Naive thymus-derived CD4-positive, alpha-beta T cell (primary cell): Measurements from ENCODE around the gene NR6A1. TPM values are rescaled to one million over a fixed set of nuclear protein-coding genes. Genes with fewer than 3 reads are reported as not detected.
"Not testable (repeated sequence)": the region's sequence is repeated elsewhere in the genome, so short reads cannot be mapped to it uniquely, and the experiment has no call there.

Experiments used
- ATAC-seq: fragments of 150-1000 bp; cut with Tn5 transposase; 2 replicates; pipeline ENCODE4 v1.10.0; 2021; ENCODE audit warnings: mild to moderate bottlenecking, moderate library complexity
- CTCF ChIA-PET: fragments of 350-600 bp; sonication (Branson Sonifier 250); formaldehyde crosslinking; loops from one replicate; lab custom pipeline; 2021; ENCODE audit warnings: antibody characterized with exemption; lab: Charles Lee
- POLR2A ChIA-PET: fragments of 350-600 bp; sonication (Branson Sonifier 250); formaldehyde crosslinking; loops from one replicate; lab custom pipeline; 2021; ENCODE audit warnings: antibody characterized with exemption, inconsistent platforms; lab: Charles Lee
- DNase-seq, 9 donors: peaks; one replicate each; pipeline versions ENCODE4 v3.0.0 to v3.0.0-alpha.2; 2020 to 2022; ENCODE audit warnings: mixed read lengths in 1 of 9
- H3K27ac ChIP-seq: one replicate; pipeline ENCODE4 v1.7.0; 2013; ENCODE audit warnings: mild to moderate bottlenecking, low read depth, low read length, moderate library complexity
- H3K27me3 ChIP-seq, 2 donors: one replicate each; pipeline ENCODE4 v1.7.0; 2013; ENCODE audit warnings: low read length in 2 of 2, mild to moderate bottlenecking in 2 of 2, moderate library complexity in 2 of 2; ENCODE audit not compliant: control insufficient read depth in 2 of 2, insufficient read depth in 2 of 2
- H3K36me3 ChIP-seq, 3 experiments: 1 replicate in 2 of 3; 2 replicates in 1 of 3; pipeline ENCODE4 v1.7.0; 2013; ENCODE audit warnings: low read length in 3 of 3, mild to moderate bottlenecking in 3 of 3, moderate library complexity in 1 of 3; ENCODE audit not compliant: insufficient read depth in 3 of 3, control insufficient read depth in 2 of 3
- H3K4me1 ChIP-seq, 2 donors: one replicate each; pipeline ENCODE4 v1.7.0; 2013; ENCODE audit warnings: low read length in 2 of 2, mild to moderate bottlenecking in 2 of 2, moderate library complexity in 1 of 2; ENCODE audit not compliant: control insufficient read depth in 2 of 2, insufficient read depth in 2 of 2
- H3K4me3 ChIP-seq: 2 replicates; pipeline ENCODE4 v1.7.0; 2013; ENCODE audit warnings: mild to moderate bottlenecking, low read length
- H3K9me3 ChIP-seq, 3 experiments: 1 replicate in 2 of 3; 2 replicates in 1 of 3; pipeline ENCODE4 v1.7.0; 2013; ENCODE audit warnings: low read length in 3 of 3; ENCODE audit not compliant: control insufficient read depth in 2 of 3
- H3K27ac Mint-ChIP-seq, 9 donors: one replicate each; pipeline ENCODE4 v1.8.0; 2020 to 2022; ENCODE audit warnings: mixed read lengths in 9 of 9, mild to moderate bottlenecking in 8 of 9, moderate library complexity in 5 of 9, inconsistent platforms in 2 of 9
- H3K27me3 Mint-ChIP-seq, 5 donors: one replicate each; pipeline ENCODE4 v1.8.0; 2021 to 2022; ENCODE audit warnings: mixed read lengths in 5 of 5, mild to moderate bottlenecking in 1 of 5
- H3K36me3 Mint-ChIP-seq, 5 donors: one replicate each; pipeline ENCODE4 v1.8.0; 2020 to 2022; ENCODE audit warnings: mixed read lengths in 5 of 5, mild to moderate bottlenecking in 3 of 5, inconsistent platforms in 1 of 5
- H3K4me1 Mint-ChIP-seq, 7 donors: one replicate each; pipeline ENCODE4 v1.8.0; 2020 to 2022; ENCODE audit warnings: mixed read lengths in 7 of 7, mild to moderate bottlenecking in 3 of 7, inconsistent platforms in 1 of 7
- H3K4me3 Mint-ChIP-seq, 10 donors: one replicate each; pipeline ENCODE4 v1.8.0; 2020 to 2022; ENCODE audit warnings: mild to moderate bottlenecking in 10 of 10, mixed read lengths in 10 of 10, moderate library complexity in 6 of 10, inconsistent platforms in 2 of 10
- H3K9me3 Mint-ChIP-seq, 11 donors: one replicate each; pipeline ENCODE4 v1.8.0; 2020 to 2022; ENCODE audit warnings: mixed read lengths in 11 of 11, mild to moderate bottlenecking in 4 of 11, inconsistent platforms in 1 of 11, moderate library complexity in 1 of 11
- intact Hi-C, 2 donors: fragments of 100-400 bp; cut with micrococcal nuclease; formaldehyde crosslinking; loops; one replicate each; pipeline ENCODE4 v1.15.1; 2023
- polyA plus RNA-seq, 2 donors: library from polyadenylated mRNA; unstranded; fragments of 300-500 nt; fragmentation: Illumina TruSeq; gene quantifications; one replicate each; pipeline ENCODE4 v1.2.3, GENCODE V29; 2021
- total RNA-seq, 6 experiments: library from RNA in 5 of 6; stranded (reverse) in 5 of 6; gene quantifications; 1 replicate in 5 of 6; 2 replicates in 1 of 6; pipeline ENCODE4 v1.2.3 and lab custom pipeline; 2021 to 2026

Gene NR6A1
- total and polyA plus RNA-seq, 7 experiments from 2014 or later = 0.21 to 0.78 (median 0.51) TPM; not detected in 4

- no peak overlapping the region for H3K27ac Mint-ChIP-seq
- no peak overlapping the region for H3K4me3 Mint-ChIP-seq
- POLR2A ChIA-PET = interaction anchor here (0.5 kb wide), 1 partner anchor 34 kb away, joined by 3 read pairs; no protein-coding TSS in a partner anchor
- no peaks in the 10 kb centered on the region for H3K36me3 Mint-ChIP-seq
- H3K27me3 ChIP-seq = peaks cover 0 to 3% of the 10 kb centered on the region in 2 donors
- no peaks in the 10 kb centered on the region for H3K36me3 ChIP-seq
- CTCF ChIA-PET = interaction anchor here (0.6 to 7.8 kb wide), 16 partner anchors 9 to 237 kb away, joined by 3 to 78 read pairs (median 4); partner anchors contain the start of gene WDR38
- H3K4me3 ChIP-seq = no peak overlapping the region
- peaks cover 5 to 21% (median 18%) of the 10 kb centered on the region in 5 donors for H3K27me3 Mint-ChIP-seq
- H3K9me3 Mint-ChIP-seq = peaks cover 0 to 3% (median 0%) of the 10 kb centered on the region in 11 donors
- no peak for DNase-seq
- intact Hi-C loops = loop anchor here (1.0 to 10.0 kb wide), 7 partner anchors 42 to 758 kb away; partner anchors contain the start of gene WDR38 (in 2 of the 2)
- H3K4me1 Mint-ChIP-seq = peaks cover 0 to 7% (median 0%) of the 10 kb centered on the region in 7 donors
- no peaks in the 10 kb centered on the region for H3K4me1 ChIP-seq
- no peaks in the 10 kb centered on the region for H3K9me3 ChIP-seq
- no peak overlapping the region for H3K27ac ChIP-seq
- ATAC-seq = no peak
Observed at GRCh38 chr9:124616961-124617360, 154.2 kb downstream of the NR6A1 start.

GRCh38 chr9:124615840-124616239 lies 155.3 kb downstream of the NR6A1 start:
- H3K27ac ChIP-seq, H3K9me3 ChIP-seq, H3K4me1 Mint-ChIP-seq, H3K4me3 ChIP-seq, ATAC-seq, POLR2A ChIA-PET, H3K4me3 Mint-ChIP-seq, H3K36me3 ChIP-seq, DNase-seq, H3K4me1 ChIP-seq, H3K27ac Mint-ChIP-seq, H3K36me3 Mint-ChIP-seq, H3K27me3 ChIP-seq, H3K9me3 Mint-ChIP-seq: not testable (repeated sequence)
- CTCF ChIA-PET = interaction anchor here (0.6 to 7.8 kb wide), 3 partner anchors 13 to 1280 kb away, joined by 3 to 78 read pairs (median 3); no protein-coding TSS in a partner anchor
- intact Hi-C loops = loop anchor here (2.0 to 10.0 kb wide), 4 partner anchors 43 to 759 kb away; partner anchors contain the start of gene WDR38 (in 2 of the 2)
- H3K27me3 Mint-ChIP-seq = peaks cover 5 to 21% (median 17%) of the 10 kb centered on the region in 5 donors

GRCh38 chr9:124615100-124615742 lies 155.9 kb downstream of the NR6A1 start:
- Mint-ChIP-seq H3K4me1 (peaks cover 0 to 3% (median 0%) of the 10 kb centered on the region in 7 donors), H3K27ac (no peak overlapping the region), H3K27me3 (peaks cover 5 to 21% (median 19%) of the 10 kb centered on the region in 5 donors), H3K9me3 (peaks cover 0 to 1% (median 0%) of the 10 kb centered on the region in 11 donors), H3K36me3 (no peaks in the 10 kb centered on the region), H3K4me3 (no peak overlapping the region)
- no peaks in the 10 kb centered on the region for H3K36me3 ChIP-seq
- no peak overlapping the region for H3K4me3 ChIP-seq
- no peak overlapping the region for H3K27ac ChIP-seq
- DNase-seq (no peak), ATAC-seq (no peak)
- peaks cover 0 to 3% of the 10 kb centered on the region in 2 donors for H3K27me3 ChIP-seq
- CTCF ChIA-PET = interaction anchor here (0.6 to 7.8 kb wide), 3 partner anchors 12 to 1280 kb away, joined by 3 to 78 read pairs (median 3); no protein-coding TSS in a partner anchor
- POLR2A ChIA-PET = no interaction called here
- intact Hi-C loops = loop anchor here (10.0 kb wide), 2 partner anchors 240 to 760 kb away; partner anchors contain the start of gene WDR38 (in 1 of the 2)
- H3K4me1 ChIP-seq = no peaks in the 10 kb centered on the region
- no peaks in the 10 kb centered on the region for H3K9me3 ChIP-seq

GRCh38 chr9:124613849-124614248 lies 157.3 kb downstream of the NR6A1 start:
- Histone ChIP-seq H3K4me1 (no peaks in the 10 kb centered on the region), H3K4me3 (no peak overlapping the region), H3K9me3 (no peaks in the 10 kb centered on the region), H3K27me3 (peaks cover 0 to 3% of the 10 kb centered on the region in 2 donors), H3K27ac (no peak overlapping the region), H3K36me3 (no peaks in the 10 kb centered on the region)
- Mint-ChIP-seq H3K9me3 (peaks cover 0 to 1% (median 0%) of the 10 kb centered on the region in 11 donors), H3K4me1 (peaks cover 0 to 3% (median 0%) of the 10 kb centered on the region in 7 donors), H3K36me3 (no peaks in the 10 kb centered on the region), H3K27me3 (peaks cover 5 to 30% (median 19%) of the 10 kb centered on the region in 5 donors), H3K4me3 (no peak overlapping the region), H3K27ac (no peak overlapping the region)
- DNase-seq (no peak), ATAC-seq (no peak)
- CTCF ChIA-PET = interaction anchor here (7.8 kb wide), 1 partner anchor 97 kb away, joined by 78 read pairs; no protein-coding TSS in a partner anchor
- intact Hi-C loops = loop anchor here (10.0 kb wide), 2 partner anchors 241 to 761 kb away; partner anchors contain the start of gene WDR38 (in 1 of the 2)
- POLR2A ChIA-PET = no interaction called here

GRCh38 chr9:124611106-124611505 lies 160.0 kb downstream of the NR6A1 start:
- Histone ChIP-seq H3K4me1 (no peaks in the 10 kb centered on the region), H3K27ac (no peak overlapping the region), H3K4me3 (no peak overlapping the region), H3K27me3 (peaks cover 0 to 3% of the 10 kb centered on the region in 2 donors), H3K36me3 (no peaks in the 10 kb centered on the region), H3K9me3 (no peaks in the 10 kb centered on the region)
- CTCF ChIA-PET = no interaction called here
- DNase-seq (no peak), ATAC-seq (no peak)
- H3K36me3 Mint-ChIP-seq = no peaks in the 10 kb centered on the region
- no peaks in the 10 kb centered on the region for H3K4me1 Mint-ChIP-seq
- no peak overlapping the region for H3K27ac Mint-ChIP-seq
- POLR2A ChIA-PET = no interaction called here
- no peak overlapping the region for H3K4me3 Mint-ChIP-seq
- H3K9me3 Mint-ChIP-seq = no peaks in the 10 kb centered on the region
- intact Hi-C loops = loop anchor here (10.0 kb wide), 2 partner anchors 244 to 764 kb away; partner anchors contain the start of gene WDR38 (in 1 of the 2)
- H3K27me3 Mint-ChIP-seq = peaks cover 9 to 29% (median 14%) of the 10 kb centered on the region in 5 donors

GRCh38 chr9:124606027-124606426 lies 165.1 kb downstream of the NR6A1 start:
- no peaks in the 10 kb centered on the region for H3K9me3 Mint-ChIP-seq
- intact Hi-C loops = no loop called here
- no peak overlapping the region for H3K27ac Mint-ChIP-seq
- no peaks in the 10 kb centered on the region for H3K27me3 ChIP-seq
- CTCF ChIA-PET = interaction anchor here (0.6 kb wide), 1 partner anchor 15 kb away, joined by 6 read pairs; no protein-coding TSS in a partner anchor
- H3K27me3 Mint-ChIP-seq = peaks cover 0 to 19% (median 7%) of the 10 kb centered on the region in 5 donors
- H3K4me1 ChIP-seq = no peaks in the 10 kb centered on the region
- H3K27ac ChIP-seq = no peak overlapping the region
- no peaks in the 10 kb centered on the region for H3K9me3 ChIP-seq
- no peak overlapping the region for H3K4me3 ChIP-seq
- no peak overlapping the region for H3K4me3 Mint-ChIP-seq
- DNase-seq (no peak), ATAC-seq (no peak)
- no peaks in the 10 kb centered on the region for H3K4me1 Mint-ChIP-seq
- POLR2A ChIA-PET = no interaction called here
- no peaks in the 10 kb centered on the region for H3K36me3 Mint-ChIP-seq
- no peaks in the 10 kb centered on the region for H3K36me3 ChIP-seq
